Measurements from ENCODE around the gene TAGLN2. TPM values are rescaled to one million over a fixed set of nuclear protein-coding genes. Genes with fewer than 3 reads are reported as not detected.
A peak's percentile ranks its signal among the peaks of the same experiment; 100 is the strongest.

Gene TAGLN2
- 160 TPM for total RNA-seq (ENCODE audit: unreplicated experiment)
- long read RNA-seq, transcript TAGLN2-203 (5 exons, 1,604 nt) = major isoform, 185 of 207 reads
- long read RNA-seq, partial matches to known transcripts = 15 of 207 reads
- long read RNA-seq, other reads (novel, unspliced or antisense) = 7 of 207 reads

DNA sequence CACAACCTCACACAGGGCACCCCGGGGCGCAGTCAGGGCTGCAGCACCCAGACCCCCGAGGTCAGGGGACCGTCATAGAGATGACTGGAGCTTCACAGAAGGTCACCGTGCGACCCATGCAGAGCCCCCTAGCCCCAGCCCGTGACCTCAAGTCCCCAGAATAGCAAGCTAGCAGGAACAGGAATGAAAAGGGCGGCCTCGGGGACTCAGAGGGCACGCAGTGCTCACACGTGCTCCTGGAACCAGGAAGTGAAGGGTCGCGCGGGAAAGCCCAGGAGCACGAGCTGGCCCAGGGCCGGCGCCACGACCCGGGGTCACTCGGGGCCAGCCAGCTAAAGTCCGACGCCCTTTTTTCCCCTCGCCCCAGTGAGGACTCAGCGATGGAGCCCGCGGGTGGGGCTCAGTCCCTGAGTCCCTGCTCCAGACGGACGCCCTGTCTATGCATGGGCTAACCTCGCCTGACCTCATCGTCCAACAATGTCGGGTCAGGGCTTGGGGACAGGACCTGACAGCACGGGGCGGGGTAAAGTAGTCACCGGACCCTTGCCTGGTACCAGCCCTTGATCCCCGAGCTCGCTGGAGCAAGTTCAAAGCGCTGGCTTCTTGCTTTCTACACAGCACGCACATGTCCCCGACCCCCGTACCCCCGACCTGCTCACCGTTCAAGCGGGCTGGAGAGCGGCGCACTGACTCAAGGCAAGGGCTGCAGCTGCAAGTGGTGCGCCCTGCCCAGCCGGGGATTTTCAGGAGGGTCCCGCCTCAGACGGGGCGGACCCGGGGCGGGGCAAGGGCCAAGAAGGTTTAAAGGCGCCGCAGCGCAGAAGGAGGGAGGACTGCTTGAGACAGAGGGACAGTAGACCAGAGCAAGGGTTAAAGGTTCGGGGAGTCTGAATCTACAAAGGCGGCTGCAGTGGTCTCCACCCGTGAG, at the start of gene TAGLN2:
Gene TAGLN2, minus strand, starts transcription at position 717 of the 928 bp plus-strand sequence. CDS start 4,998 bp downstream, outside the sequence.
- Mint-ChIP-seq H3K27me3 (ENCODE audit: unreplicated experiment) (peaks cover 14% of the 10 kb centered on the region), H3K36me3 (ENCODE audit: unreplicated experiment) (peaks cover 13% of the 10 kb centered on the region), H3K4me1 (ENCODE audit: low read depth, unreplicated experiment) (peaks cover 28% of the 10 kb centered on the region), H3K27ac (ENCODE audit: unreplicated experiment) (peak within 1 kb of the TSS; percentile 99), H3K9me3 (ENCODE audit: unreplicated experiment) (peaks cover 17% of the 10 kb centered on the region), H3K4me3 (ENCODE audit: unreplicated experiment) (peak within 1 kb of the TSS; percentile 90)
- DNase-seq = peak; percentile 84
- TF ChIP-seq CTCF (IDR thresholded peaks at IDR 0.05; ENCODE audit: partially characterized antibody, unreplicated experiment) = no peak

GRCh38 chr1:159974350-159974965, 49.2 kb upstream of the TAGLN2 start:
- Mint-ChIP-seq H3K27me3 (ENCODE audit: unreplicated experiment) (peaks cover 2% of the 10 kb centered on the region), H3K27ac (ENCODE audit: unreplicated experiment) (no peak overlapping the region), H3K36me3 (ENCODE audit: unreplicated experiment) (peaks cover 1% of the 10 kb centered on the region), H3K4me1 (ENCODE audit: low read depth, unreplicated experiment) (no peaks in the 10 kb centered on the region), H3K4me3 (ENCODE audit: unreplicated experiment) (no peak overlapping the region), H3K9me3 (ENCODE audit: unreplicated experiment) (no peaks in the 10 kb centered on the region)
- DNase-seq = no peak
- no peak for TF ChIP-seq CTCF (IDR thresholded peaks at IDR 0.05; ENCODE audit: partially characterized antibody, unreplicated experiment)

GRCh38 chr1:159973350-159973940, 48.1 kb upstream of the TAGLN2 start:
- Mint-ChIP-seq H3K4me1 (ENCODE audit: low read depth, unreplicated experiment) (no peaks in the 10 kb centered on the region), H3K27me3 (ENCODE audit: unreplicated experiment) (peaks cover 2% of the 10 kb centered on the region), H3K36me3 (ENCODE audit: unreplicated experiment) (no peaks in the 10 kb centered on the region), H3K27ac (ENCODE audit: unreplicated experiment) (no peak overlapping the region), H3K4me3 (ENCODE audit: unreplicated experiment) (no peak overlapping the region), H3K9me3 (ENCODE audit: unreplicated experiment) (no peaks in the 10 kb centered on the region)
- TF ChIP-seq CTCF (IDR thresholded peaks at IDR 0.05; ENCODE audit: partially characterized antibody, unreplicated experiment) = no peak
- no peak for DNase-seq

DNA sequence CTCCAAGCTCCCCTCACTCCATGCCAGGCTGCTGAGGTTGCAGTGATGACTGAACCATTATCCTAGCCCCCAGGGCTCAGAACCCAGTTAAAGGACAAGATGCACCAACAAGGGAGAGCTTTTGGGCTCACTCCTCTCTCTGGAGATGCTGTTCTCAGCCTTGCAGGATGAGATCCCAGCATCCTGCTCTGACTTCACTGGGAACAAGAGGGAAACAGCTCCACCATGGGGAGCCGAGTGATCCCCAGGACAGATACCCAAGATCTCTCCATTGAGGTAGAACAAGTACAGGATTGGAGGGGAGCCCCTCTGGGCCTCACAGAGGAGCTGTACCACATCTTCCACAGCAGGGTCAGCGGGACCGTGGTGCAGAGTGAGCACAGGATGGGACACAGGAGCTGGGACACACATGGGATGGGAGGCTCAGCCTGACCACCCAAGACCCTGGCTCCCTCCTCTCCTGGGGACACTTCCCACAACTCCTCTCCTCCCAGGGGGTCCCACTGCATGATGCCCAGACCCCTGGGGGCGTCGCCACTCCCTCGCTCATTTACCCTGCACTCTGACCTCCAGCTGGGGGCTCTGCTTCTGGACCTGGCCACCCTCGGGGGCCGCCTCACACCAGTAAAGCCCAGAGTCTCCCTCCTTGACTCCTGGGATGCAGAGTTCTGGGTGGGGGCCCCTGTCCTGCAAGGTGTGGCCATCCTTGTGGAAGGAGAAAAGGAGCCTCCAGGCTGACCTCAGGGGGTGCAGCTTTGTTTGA, 47.3 kb upstream of the TAGLN2 start:
- no peak for TF ChIP-seq CTCF (IDR thresholded peaks at IDR 0.05; ENCODE audit: partially characterized antibody, unreplicated experiment)
- Mint-ChIP-seq H3K27ac (ENCODE audit: unreplicated experiment) (no peak overlapping the region), H3K36me3 (ENCODE audit: unreplicated experiment) (no peaks in the 10 kb centered on the region), H3K9me3 (ENCODE audit: unreplicated experiment) (no peaks in the 10 kb centered on the region), H3K4me3 (ENCODE audit: unreplicated experiment) (no peak overlapping the region), H3K27me3 (ENCODE audit: unreplicated experiment) (peaks cover 2% of the 10 kb centered on the region), H3K4me1 (ENCODE audit: low read depth, unreplicated experiment) (no peaks in the 10 kb centered on the region)
- no peak for DNase-seq

Measured in glutamatergic neuron (in vitro differentiated cells).